Measurements from ENCODE around the gene PIK3IP1.

The PIK3IP1 gene

GRCh38 chr22:31332010-31332409, 39.7 kb upstream of the PIK3IP1 start:
- Histone ChIP-seq H3K9me3 (ENCODE audit: control insufficient read depth, insufficient read depth, low read length) (no peaks in the 10 kb centered on the region), H3F3A (ENCODE audit: control insufficient read depth, insufficient read depth) (no peaks in the 10 kb centered on the region), H3K9me2 (replicated peaks; ENCODE audit: control insufficient read depth, low read length) (no peaks in the 10 kb centered on the region), H3K4me3 (ENCODE audit: low read length) (no peak overlapping the region), H3K79me2 (ENCODE audit: control insufficient read depth, low read length) (peaks cover 49% of the 10 kb centered on the region), H3K36me3 (ENCODE audit: control insufficient read depth, low read length) (peaks cover 93% of the 10 kb centered on the region), H3K27me3 (ENCODE audit: control insufficient read depth, low read length) (no peaks in the 10 kb centered on the region), H3K4me2 (ENCODE audit: low read length) (no peak overlapping the region), H4K20me1 (ENCODE audit: control insufficient read depth, insufficient read depth, low read depth, low read length) (no peaks in the 10 kb centered on the region; the same call in 1 of the 2 replicates), H3K4me1 (ENCODE audit: control insufficient read depth, low read length) (no peaks in the 10 kb centered on the region), H3K27ac (ENCODE audit: low read depth, low read length) (no peak overlapping the region)
- TF ChIP-seq CTCF (IDR thresholded peaks at IDR 0.05; ENCODE audit: low read depth, low read length, poor library complexity, severe bottlenecking), result no peak
- no peak for TF ChIP-seq EZH2phosphoT487 (IDR thresholded peaks at IDR 0.05; ENCODE audit: borderline replicate concordance, low read length)

- H4K20me1 ChIP-seq (ENCODE audit: control insufficient read depth, insufficient read depth, low read depth, low read length), result no peaks in the 10 kb centered on the region
- H3F3A ChIP-seq (ENCODE audit: control insufficient read depth, insufficient read depth), result peaks cover 4% of the 10 kb centered on the region; the same call in 1 of the 2 replicates
- H3K27ac ChIP-seq (ENCODE audit: low read depth, low read length), result no peak overlapping the region
- TF ChIP-seq EZH2phosphoT487 (IDR thresholded peaks at IDR 0.05; ENCODE audit: borderline replicate concordance, low read length), result no peak
- no peak for TF ChIP-seq CTCF (IDR thresholded peaks at IDR 0.05; ENCODE audit: low read depth, low read length, poor library complexity, severe bottlenecking)
- no peaks in the 10 kb centered on the region for H3K9me2 ChIP-seq (replicated peaks; ENCODE audit: control insufficient read depth, low read length)
- no peak overlapping the region for H3K4me3 ChIP-seq (ENCODE audit: low read length)
- no peaks in the 10 kb centered on the region for H3K27me3 ChIP-seq (ENCODE audit: control insufficient read depth, low read length)
- peaks cover 97% of the 10 kb centered on the region for H3K36me3 ChIP-seq (ENCODE audit: control insufficient read depth, low read length)
- no peaks in the 10 kb centered on the region for H3K9me3 ChIP-seq (ENCODE audit: control insufficient read depth, insufficient read depth, low read length)
- no peaks in the 10 kb centered on the region for H3K4me1 ChIP-seq (ENCODE audit: control insufficient read depth, low read length)
- H3K79me2 ChIP-seq (ENCODE audit: control insufficient read depth, low read length), result peaks cover 36% of the 10 kb centered on the region
- H3K4me2 ChIP-seq (ENCODE audit: low read length), result no peak overlapping the region
Measured at GRCh38 chr22:31329453-31330215, 37.3 kb upstream of the PIK3IP1 start.

GRCh38 chr22:31329029-31329428, 36.7 kb upstream of the PIK3IP1 start:
- TF ChIP-seq EZH2phosphoT487 (IDR thresholded peaks at IDR 0.05; ENCODE audit: borderline replicate concordance, low read length) (no peak), CTCF (IDR thresholded peaks at IDR 0.05; ENCODE audit: low read depth, low read length, poor library complexity, severe bottlenecking) (no peak)
- H3K4me1 ChIP-seq (ENCODE audit: control insufficient read depth, low read length), result no peaks in the 10 kb centered on the region
- no peaks in the 10 kb centered on the region for H4K20me1 ChIP-seq (ENCODE audit: control insufficient read depth, insufficient read depth, low read depth, low read length)
- no peak overlapping the region for H3K27ac ChIP-seq (ENCODE audit: low read depth, low read length)
- no peaks in the 10 kb centered on the region for H3K9me3 ChIP-seq (ENCODE audit: control insufficient read depth, insufficient read depth, low read length)
- no peak overlapping the region for H3K4me3 ChIP-seq (ENCODE audit: low read length)
- H3K79me2 ChIP-seq (ENCODE audit: control insufficient read depth, low read length), result peaks cover 30% of the 10 kb centered on the region
- peaks cover 96% of the 10 kb centered on the region for H3K36me3 ChIP-seq (ENCODE audit: control insufficient read depth, low read length)
- no peaks in the 10 kb centered on the region for H3K9me2 ChIP-seq (replicated peaks; ENCODE audit: control insufficient read depth, low read length)
- no peak overlapping the region for H3K4me2 ChIP-seq (ENCODE audit: low read length)
- H3K27me3 ChIP-seq (ENCODE audit: control insufficient read depth, low read length), result no peaks in the 10 kb centered on the region
- peaks cover 4% of the 10 kb centered on the region; the same call in 1 of the 2 replicates for H3F3A ChIP-seq (ENCODE audit: control insufficient read depth, insufficient read depth)
